Measurements from ENCODE around the gene TP53I13. TPM values are rescaled to one million over a fixed set of nuclear protein-coding genes. Genes with fewer than 3 reads are reported as not detected.

The TP53I13 gene
- total and polyA plus RNA-seq, 2 of the 13 experiments (the other 11 are each of a cell fraction or from before 2014, with no cell fraction given): 16.9 to 25.7 TPM

DNA sequence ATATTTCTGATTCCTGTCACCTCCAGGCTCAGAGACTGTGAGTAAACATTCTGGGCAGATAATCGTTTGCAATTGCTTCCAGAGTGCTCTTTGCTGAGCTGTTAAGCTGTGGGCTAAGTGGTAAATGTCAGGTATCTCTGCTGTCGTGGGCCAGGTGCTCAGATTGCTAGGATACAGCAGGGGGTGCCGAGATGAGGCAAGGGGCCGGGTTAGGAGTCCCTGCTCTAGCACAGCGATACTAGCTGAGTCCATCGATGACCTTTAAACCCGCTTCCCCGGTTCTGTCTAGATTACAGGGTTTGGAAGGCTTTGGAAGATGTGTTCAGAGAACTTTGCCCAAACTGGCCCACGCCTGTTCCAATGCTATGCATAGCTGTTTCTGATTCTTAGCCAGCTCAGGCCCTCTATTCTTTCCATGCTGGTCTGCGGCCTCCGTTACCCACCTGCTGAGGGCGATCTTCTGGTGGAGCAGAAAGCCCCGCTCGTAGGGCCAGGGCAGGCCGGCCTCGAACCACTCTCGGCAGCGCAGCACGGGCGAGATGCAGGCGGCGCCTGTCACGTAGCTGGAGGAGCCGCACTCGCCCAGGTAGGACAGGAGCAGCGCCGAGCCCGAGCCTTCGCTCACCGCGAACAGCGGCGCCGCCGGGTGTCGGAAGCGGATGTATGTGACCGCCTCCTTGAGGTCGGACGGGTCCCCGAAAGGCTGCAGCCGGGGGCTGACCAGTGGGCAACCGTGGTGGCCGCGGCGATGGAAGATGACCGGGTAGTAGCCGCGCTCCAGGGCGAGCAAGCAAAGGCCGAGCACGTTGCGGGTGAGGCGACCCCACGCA lies 2.6 kb upstream of the TP53I13 start (continued):
- TF ChIP-seq, protein P1, sequence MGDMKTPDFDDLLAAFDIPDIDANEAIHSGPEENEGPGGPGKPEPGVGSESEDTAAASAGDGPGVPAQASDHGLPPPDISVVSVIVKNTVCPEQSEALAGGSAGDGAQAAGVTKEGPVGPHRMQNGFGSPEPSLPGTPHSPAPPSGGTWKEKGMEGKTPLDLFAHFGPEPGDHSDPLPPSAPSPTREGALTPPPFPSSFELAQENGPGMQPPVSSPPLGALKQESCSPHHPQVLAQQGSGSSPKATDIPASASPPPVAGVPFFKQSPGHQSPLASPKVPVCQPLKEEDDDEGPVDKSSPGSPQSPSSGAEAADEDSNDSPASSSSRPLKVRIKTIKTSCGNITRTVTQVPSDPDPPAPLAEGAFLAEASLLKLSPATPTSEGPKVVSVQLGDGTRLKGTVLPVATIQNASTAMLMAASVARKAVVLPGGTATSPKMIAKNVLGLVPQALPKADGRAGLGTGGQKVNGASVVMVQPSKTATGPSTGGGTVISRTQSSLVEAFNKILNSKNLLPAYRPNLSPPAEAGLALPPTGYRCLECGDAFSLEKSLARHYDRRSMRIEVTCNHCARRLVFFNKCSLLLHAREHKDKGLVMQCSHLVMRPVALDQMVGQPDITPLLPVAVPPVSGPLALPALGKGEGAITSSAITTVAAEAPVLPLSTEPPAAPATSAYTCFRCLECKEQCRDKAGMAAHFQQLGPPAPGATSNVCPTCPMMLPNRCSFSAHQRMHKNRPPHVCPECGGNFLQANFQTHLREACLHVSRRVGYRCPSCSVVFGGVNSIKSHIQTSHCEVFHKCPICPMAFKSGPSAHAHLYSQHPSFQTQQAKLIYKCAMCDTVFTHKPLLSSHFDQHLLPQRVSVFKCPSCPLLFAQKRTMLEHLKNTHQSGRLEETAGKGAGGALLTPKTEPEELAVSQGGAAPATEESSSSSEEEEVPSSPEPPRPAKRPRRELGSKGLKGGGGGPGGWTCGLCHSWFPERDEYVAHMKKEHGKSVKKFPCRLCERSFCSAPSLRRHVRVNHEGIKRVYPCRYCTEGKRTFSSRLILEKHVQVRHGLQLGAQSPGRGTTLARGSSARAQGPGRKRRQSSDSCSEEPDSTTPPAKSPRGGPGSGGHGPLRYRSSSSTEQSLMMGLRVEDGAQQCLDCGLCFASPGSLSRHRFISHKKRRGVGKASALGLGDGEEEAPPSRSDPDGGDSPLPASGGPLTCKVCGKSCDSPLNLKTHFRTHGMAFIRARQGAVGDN (CRISPR knock-in tag; IDR thresholded peaks at IDR 0.05): peak; percentile 89
- TF ChIP-seq DPF2 (CRISPR knock-in tag; IDR thresholded peaks at IDR 0.05; ENCODE audit: borderline replicate concordance, low read depth) (no peak), IRX3 (CRISPR knock-in tag; IDR thresholded peaks at IDR 0.05; ENCODE audit: borderline replicate concordance, low read depth) (no peak), ZNF326 (CRISPR knock-in tag; IDR thresholded peaks at IDR 0.05; ENCODE audit: borderline replicate concordance) (no peak), TMF1 (CRISPR knock-in tag; IDR thresholded peaks at IDR 0.05; ENCODE audit: low read depth) (peak; percentile 86), ZFP41 (CRISPR knock-in tag; IDR thresholded peaks at IDR 0.05; ENCODE audit: borderline replicate concordance) (peak; percentile 72; the same call in 1 of the 2 replicates), PPARG (CRISPR knock-in tag; conservative IDR thresholded peaks at IDR 0.05) (no peak), ZBTB1 (CRISPR knock-in tag; IDR thresholded peaks at IDR 0.05; ENCODE audit: borderline replicate concordance) (no peak), ZNF124 (CRISPR knock-in tag; IDR thresholded peaks at IDR 0.05) (no peak), ZNF468 (CRISPR knock-in tag; IDR thresholded peaks at IDR 0.05) (no peak), TBP (CRISPR knock-in tag; IDR thresholded peaks at IDR 0.05) (no peak), RARA (CRISPR knock-in tag; IDR thresholded peaks at IDR 0.05) (no peak), NONO (IDR thresholded peaks at IDR 0.05) (no peak), NONO (CRISPR knock-in tag; conservative IDR thresholded peaks at IDR 0.05) (no peak; the same call in 1 of the 2 replicates), TEAD3 (CRISPR knock-in tag; optimal IDR thresholded peaks at IDR 0.05; ENCODE audit: borderline replicate concordance) (no peak), ZNF776 (CRISPR knock-in tag; IDR thresholded peaks at IDR 0.05) (peak; percentile 48; the same call in 1 of the 2 replicates), GATAD2A (CRISPR knock-in tag; IDR thresholded peaks at IDR 0.05) (0 out of 2 replicates have a peak, but pooled peaks have one; percentile 3), TEAD2 (CRISPR knock-in tag; IDR thresholded peaks at IDR 0.05) (no peak), ISX (CRISPR knock-in tag; conservative IDR thresholded peaks at IDR 0.05) (no peak)
- TF ChIP-seq, protein P2, sequence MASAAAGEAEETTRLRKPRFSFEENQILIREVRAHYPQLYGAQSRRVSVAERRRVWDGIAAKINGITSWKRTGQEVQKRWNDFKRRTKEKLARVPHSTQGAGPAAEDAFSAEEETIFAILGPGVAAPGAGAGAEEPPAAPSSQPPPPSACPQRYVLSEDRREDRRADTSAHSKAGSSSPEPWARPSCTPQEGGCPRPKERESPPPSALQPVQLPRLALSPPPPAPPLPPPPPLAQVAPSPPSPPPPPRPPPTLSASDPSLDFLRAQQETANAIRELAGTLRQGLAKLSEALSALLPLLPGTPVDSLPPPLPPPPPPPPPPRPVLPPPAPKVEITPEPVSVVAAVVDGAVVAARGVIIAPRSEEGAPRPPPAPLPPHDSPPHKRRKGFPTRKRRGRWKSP (CRISPR knock-in tag; IDR thresholded peaks at IDR 0.05): peak; percentile 55; the same call in 1 of the 2 replicates
- TF ChIP-seq, protein P3, sequence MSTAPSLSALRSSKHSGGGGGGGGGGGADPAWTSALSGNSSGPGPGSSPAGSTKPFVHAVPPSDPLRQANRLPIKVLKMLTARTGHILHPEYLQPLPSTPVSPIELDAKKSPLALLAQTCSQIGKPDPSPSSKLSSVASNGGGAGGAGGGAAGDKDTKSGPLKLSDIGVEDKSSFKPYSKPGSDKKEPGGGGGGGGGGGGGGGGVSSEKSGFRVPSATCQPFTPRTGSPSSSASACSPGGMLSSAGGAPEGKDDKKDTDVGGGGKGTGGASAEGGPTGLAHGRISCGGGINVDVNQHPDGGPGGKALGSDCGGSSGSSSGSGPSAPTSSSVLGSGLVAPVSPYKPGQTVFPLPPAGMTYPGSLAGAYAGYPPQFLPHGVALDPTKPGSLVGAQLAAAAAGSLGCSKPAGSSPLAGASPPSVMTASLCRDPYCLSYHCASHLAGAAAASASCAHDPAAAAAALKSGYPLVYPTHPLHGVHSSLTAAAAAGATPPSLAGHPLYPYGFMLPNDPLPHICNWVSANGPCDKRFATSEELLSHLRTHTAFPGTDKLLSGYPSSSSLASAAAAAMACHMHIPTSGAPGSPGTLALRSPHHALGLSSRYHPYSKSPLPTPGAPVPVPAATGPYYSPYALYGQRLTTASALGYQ (CRISPR knock-in tag; IDR thresholded peaks at IDR 0.05): no peak
- TF ChIP-seq, protein P4, sequence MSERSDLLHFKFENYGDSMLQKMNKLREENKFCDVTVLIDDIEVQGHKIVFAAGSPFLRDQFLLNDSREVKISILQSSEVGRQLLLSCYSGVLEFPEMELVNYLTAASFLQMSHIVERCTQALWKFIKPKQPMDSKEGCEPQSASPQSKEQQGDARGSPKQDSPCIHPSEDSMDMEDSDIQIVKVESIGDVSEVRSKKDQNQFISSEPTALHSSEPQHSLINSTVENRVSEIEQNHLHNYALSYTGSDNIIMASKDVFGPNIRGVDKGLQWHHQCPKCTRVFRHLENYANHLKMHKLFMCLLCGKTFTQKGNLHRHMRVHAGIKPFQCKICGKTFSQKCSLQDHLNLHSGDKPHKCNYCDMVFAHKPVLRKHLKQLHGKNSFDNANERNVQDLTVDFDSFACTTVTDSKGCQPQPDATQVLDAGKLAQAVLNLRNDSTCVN (CRISPR knock-in tag; IDR thresholded peaks at IDR 0.05; ENCODE audit: borderline replicate concordance): peak; percentile 21; the same call in 1 of the 2 replicates

Measured in HepG2 (cell line).